OCI-LY1 (cell line): ENCODE results near the gene ZNF212.
"Not testable (repeated sequence)": the region's sequence is repeated elsewhere in the genome, so short reads cannot be mapped to it uniquely, and the experiment has no call there.

Source experiments
- H2AFZ ChIP-seq: fragments of 200-600 bp; sonication (generic), shearing (Covaris generic); 2 replicates; pipeline ENCODE4 v1.6.0; 2014; ENCODE audit warnings: antibody characterized with exemption, mild to moderate bottlenecking, low read length
- H3F3A ChIP-seq: fragments of 200-600 bp; sonication (generic), shearing (Covaris generic); 2 replicates; pipeline ENCODE4 v1.6.0; 2014; ENCODE audit warnings: mild to moderate bottlenecking, antibody characterized with exemption, low read length, moderate library complexity; ENCODE audit not compliant: insufficient read depth
- H3K27ac ChIP-seq: fragments of 200-600 bp; sonication (generic); 2 replicates; pipeline ENCODE4 v1.5.1; 2014; ENCODE audit warnings: low read length, mixed run types, mild to moderate bottlenecking, low read depth; ENCODE audit not compliant: poor library complexity, severe bottlenecking
- H3K27me3 ChIP-seq: fragments of 200-600 bp; sonication (generic); 2 replicates; pipeline ENCODE4 v1.6.0; 2014; ENCODE audit warnings: antibody characterized with exemption, mild to moderate bottlenecking, low read length, moderate library complexity; ENCODE audit not compliant: insufficient read depth
- H3K36me3 ChIP-seq: fragments of 200-600 bp; sonication (generic); 2 replicates; pipeline ENCODE4 v1.6.1; 2014; ENCODE audit warnings: mild to moderate bottlenecking, antibody characterized with exemption, low read length, moderate library complexity, mixed read lengths; ENCODE audit not compliant: insufficient read depth
- H3K4me1 ChIP-seq: fragments of 200-600 bp; sonication (generic); 2 replicates; pipeline ENCODE4 v1.5.1; 2014; ENCODE audit warnings: mild to moderate bottlenecking, low read length, moderate library complexity; ENCODE audit not compliant: insufficient read depth, severe bottlenecking
- H3K4me2 ChIP-seq: fragments of 200-600 bp; sonication (generic), shearing (Covaris generic); 2 replicates; pipeline ENCODE4 v1.6.1; 2014; ENCODE audit warnings: low read length
- H3K4me3 ChIP-seq: fragments of 200-600 bp; sonication (generic); 2 replicates; pipeline ENCODE4 v1.5.1; 2014; ENCODE audit warnings: low read length, low read depth, mild to moderate bottlenecking, mixed read lengths; ENCODE audit not compliant: poor library complexity, severe bottlenecking
- H3K79me2 ChIP-seq: fragments of 200-600 bp; shearing (Covaris generic); 2 replicates; pipeline ENCODE4 v1.6.1; 2016; ENCODE audit warnings: mixed run types, low read length, mixed read lengths; ENCODE audit not compliant: insufficient read depth
- H3K9ac ChIP-seq: fragments of 200-600 bp; sonication (generic), shearing (Covaris generic); 2 replicates; pipeline ENCODE4 v1.6.1; 2014; ENCODE audit warnings: mild to moderate bottlenecking, low read length, mixed read lengths
- H3K9me2 ChIP-seq: fragments of 200-600 bp; sonication (generic), shearing (Covaris generic); 2 replicates; pipeline ENCODE4 v1.6.1; 2014; ENCODE audit warnings: low read depth, mild to moderate bottlenecking, low read length, mixed read lengths
- H3K9me3 ChIP-seq: fragments of 200-600 bp; shearing (Covaris generic); 2 replicates; pipeline ENCODE4 v1.6.1; 2014; ENCODE audit warnings: low read length, mixed read lengths
- H4K20me1 ChIP-seq: fragments of 200-600 bp; sonication (generic), shearing (Covaris generic); 2 replicates; pipeline ENCODE4 v1.6.0; 2016; ENCODE audit warnings: mild to moderate bottlenecking, low read length; ENCODE audit not compliant: insufficient read depth
- CTCF ChIP-seq: fragments of 200-600 bp; sonication (generic), shearing (Covaris generic); IDR thresholded peaks from 2 replicates; pipeline ENCODE4 v1.5.1; 2017; ENCODE audit warnings: mild to moderate bottlenecking, antibody characterized with exemption, low read length, moderate library complexity, mixed read lengths
- EZH2 ChIP-seq: fragments of 200-600 bp; sonication (generic), shearing (Covaris generic); IDR thresholded peaks from 2 replicates; pipeline ENCODE4 v1.8.0; 2017; ENCODE audit warnings: borderline replicate concordance, mixed run types, mild to moderate bottlenecking, antibody characterized with exemption, low read length, moderate library complexity, mixed read lengths

Gene ZNF212

GRCh38 chr7:149226840-149227494 lies 12.5 kb upstream of the ZNF212 start:
- no peaks in the 10 kb centered on the region for H3F3A ChIP-seq
- H3K4me1 ChIP-seq, result no peaks in the 10 kb centered on the region
- no peak overlapping the region for H3K4me2 ChIP-seq
- H3K27ac ChIP-seq, result no peak overlapping the region
- no peak for TF ChIP-seq CTCF
- TF ChIP-seq EZH2, result no peak
- H2AFZ ChIP-seq, result no peak overlapping the region
- no peaks in the 10 kb centered on the region; the same call in 1 of the 2 replicates for H3K36me3 ChIP-seq
- no peak overlapping the region for H3K4me3 ChIP-seq
- no peaks in the 10 kb centered on the region for H3K79me2 ChIP-seq
- H3K9ac ChIP-seq, result no peak overlapping the region
- H3K9me3 ChIP-seq, result no peaks in the 10 kb centered on the region
- H3K27me3 ChIP-seq, result no peaks in the 10 kb centered on the region
- no peaks in the 10 kb centered on the region for H3K9me2 ChIP-seq
- no peaks in the 10 kb centered on the region for H4K20me1 ChIP-seq

- no peaks in the 10 kb centered on the region for H3K79me2 ChIP-seq
- no peaks in the 10 kb centered on the region for H3K9me3 ChIP-seq
- H4K20me1 ChIP-seq, result no peaks in the 10 kb centered on the region
- no peak overlapping the region for H2AFZ ChIP-seq
- H3K36me3 ChIP-seq, result no peaks in the 10 kb centered on the region; the same call in 1 of the 2 replicates
- H3K27me3 ChIP-seq, result no peaks in the 10 kb centered on the region
- no peaks in the 10 kb centered on the region for H3F3A ChIP-seq
- no peaks in the 10 kb centered on the region for H3K4me1 ChIP-seq
- H3K4me3 ChIP-seq, result no peak overlapping the region
- H3K9me2 ChIP-seq, result no peaks in the 10 kb centered on the region
- H3K27ac ChIP-seq, result no peak overlapping the region
- no peak overlapping the region for H3K4me2 ChIP-seq
- TF ChIP-seq EZH2 (no peak), CTCF (no peak)
- no peak overlapping the region for H3K9ac ChIP-seq
Measured at GRCh38 chr7:149228831-149229471, 10.5 kb upstream of the ZNF212 start.

- Histone ChIP-seq H3F3A (no peaks in the 10 kb centered on the region), H3K79me2 (no peaks in the 10 kb centered on the region), H3K27me3 (no peaks in the 10 kb centered on the region), H3K9me2 (no peaks in the 10 kb centered on the region), H3K27ac (no peak overlapping the region), H3K36me3 (no peaks in the 10 kb centered on the region; the same call in 1 of the 2 replicates), H3K4me3 (no peak overlapping the region), H4K20me1 (no peaks in the 10 kb centered on the region), H3K4me2 (no peak overlapping the region), H3K4me1 (no peaks in the 10 kb centered on the region), H3K9ac (no peak overlapping the region), H3K9me3 (no peaks in the 10 kb centered on the region), H2AFZ (no peak overlapping the region)
- TF ChIP-seq EZH2, result no peak
Measured at GRCh38 chr7:149229526-149229925, 9.9 kb upstream of the ZNF212 start.

GRCh38 chr7:149232362-149232761 lies 7.1 kb upstream of the ZNF212 start:
- no peaks in the 10 kb centered on the region for H4K20me1 ChIP-seq
- H2AFZ ChIP-seq, result no peak overlapping the region
- H3K9ac ChIP-seq, result no peak overlapping the region
- no peak for TF ChIP-seq EZH2
- TF ChIP-seq CTCF, result no peak
- H3K4me1 ChIP-seq, result no peaks in the 10 kb centered on the region
- no peaks in the 10 kb centered on the region for H3K36me3 ChIP-seq
- H3K27me3 ChIP-seq, result 0 out of 2 replicates have a peak, but pooled peaks cover 4% of the 10 kb centered on the region
- H3K9me3 ChIP-seq, result no peaks in the 10 kb centered on the region
- H3F3A ChIP-seq, result no peaks in the 10 kb centered on the region
- H3K4me3 ChIP-seq, result no peak overlapping the region
- H3K4me2 ChIP-seq, result no peak overlapping the region
- H3K9me2 ChIP-seq, result no peaks in the 10 kb centered on the region
- H3K79me2 ChIP-seq, result no peaks in the 10 kb centered on the region
- no peak overlapping the region for H3K27ac ChIP-seq

GRCh38 chr7:149233655-149234204 lies 5.7 kb upstream of the ZNF212 start:
- H3K9me3 ChIP-seq, H3K4me3 ChIP-seq, H3K9ac ChIP-seq, H3K79me2 ChIP-seq, H2AFZ ChIP-seq, H3F3A ChIP-seq, H3K4me2 ChIP-seq, H3K27ac ChIP-seq, H3K4me1 ChIP-seq, H4K20me1 ChIP-seq, H3K36me3 ChIP-seq, H3K9me2 ChIP-seq: not testable (repeated sequence)
- H3K27me3 ChIP-seq, result peaks cover 15% of the 10 kb centered on the region; the same call in 1 of the 2 replicates
